NT2/D1 (cell line): Measurements from ENCODE around the gene DDX25.

ENCODE experiments used
- DNase-seq: peaks from one replicate; pipeline ENCODE4 v3.0.0-alpha.2; 2011; ENCODE audit warnings: low read depth, low spot score
- H3K27me3 ChIP-seq: 2 replicates; pipeline ENCODE4 v1.6.0; 2011; ENCODE audit warnings: mild to moderate bottlenecking; ENCODE audit not compliant: insufficient read length, insufficient read depth
- H3K36me3 ChIP-seq: 2 replicates; pipeline ENCODE4 v1.6.1; 2011; ENCODE audit warnings: mild to moderate bottlenecking, low read length, mixed read lengths; ENCODE audit not compliant: insufficient read depth, insufficient read length
- H3K4me1 ChIP-seq: 2 replicates; pipeline ENCODE4 v1.5.1; 2011; ENCODE audit not compliant: insufficient read depth, insufficient read length
- H3K4me3 ChIP-seq: 2 replicates; pipeline ENCODE4 v1.5.1; 2011; ENCODE audit warnings: low read depth; ENCODE audit not compliant: insufficient read length
- H3K9ac ChIP-seq: 2 replicates; pipeline ENCODE4 v1.6.0; 2011; ENCODE audit warnings: low read depth; ENCODE audit not compliant: insufficient read length
- H3K9me3 ChIP-seq: 2 replicates; pipeline ENCODE4 v1.5.1; 2011; ENCODE audit warnings: mild to moderate bottlenecking, low read length; ENCODE audit not compliant: insufficient read depth
- SUZ12 ChIP-seq: IDR thresholded peaks from 2 replicates; pipeline ENCODE4 v1.6.1; 2011; ENCODE audit not compliant: insufficient read length, insufficient read depth; ENCODE audit errors: extremely low read depth
- YY1 ChIP-seq: IDR thresholded peaks from 2 replicates; pipeline ENCODE4 v1.6.1; 2011; ENCODE audit not compliant: insufficient read length, insufficient read depth
- ZNF274 ChIP-seq: IDR thresholded peaks from 2 replicates; pipeline ENCODE4 v1.6.1; 2011; ENCODE audit warnings: mild to moderate bottlenecking, low read depth, low read length

DDX25 gene

GRCh38 chr11:125923633-125924032 is 19.3 kb downstream of the DDX25 start:
- Histone ChIP-seq H3K36me3 (no peaks in the 10 kb centered on the region), H3K4me3 (no peak overlapping the region), H3K9me3 (no peaks in the 10 kb centered on the region), H3K4me1 (peaks cover 4% of the 10 kb centered on the region), H3K27me3 (no peaks in the 10 kb centered on the region), H3K9ac (no peak overlapping the region)
- no peak for TF ChIP-seq SUZ12
- no peak for TF ChIP-seq YY1
- no peak for TF ChIP-seq ZNF274
- no peak for DNase-seq

GRCh38 chr11:125924384-125925007 is 20.2 kb downstream of the DDX25 start:
- Histone ChIP-seq H3K9ac (peak overlapping the region; percentile 32), H3K27me3 (no peaks in the 10 kb centered on the region), H3K36me3 (no peaks in the 10 kb centered on the region), H3K9me3 (no peaks in the 10 kb centered on the region), H3K4me1 (peaks cover 4% of the 10 kb centered on the region), H3K4me3 (no peak overlapping the region)
- no peak for DNase-seq
- no peak for TF ChIP-seq ZNF274
- no peak for TF ChIP-seq SUZ12
- no peak for TF ChIP-seq YY1

GRCh38 chr11:125925247-125925740 is 21.0 kb downstream of the DDX25 start:
- no peaks in the 10 kb centered on the region for H3K27me3 ChIP-seq
- H3K9ac ChIP-seq: no peak overlapping the region
- DNase-seq: no peak
- no peak overlapping the region for H3K4me3 ChIP-seq
- no peaks in the 10 kb centered on the region for H3K36me3 ChIP-seq
- TF ChIP-seq ZNF274: no peak
- TF ChIP-seq SUZ12: no peak
- TF ChIP-seq YY1: no peak
- no peaks in the 10 kb centered on the region for H3K9me3 ChIP-seq
- H3K4me1 ChIP-seq: peaks cover 4% of the 10 kb centered on the region

- H3K9ac ChIP-seq: no peak overlapping the region
- no peak for DNase-seq
- no peaks in the 10 kb centered on the region for H3K9me3 ChIP-seq
- no peak for TF ChIP-seq YY1
- no peak for TF ChIP-seq ZNF274
- TF ChIP-seq SUZ12: no peak
- no peaks in the 10 kb centered on the region for H3K27me3 ChIP-seq
- H3K4me1 ChIP-seq: peaks cover 4% of the 10 kb centered on the region
- H3K36me3 ChIP-seq: no peaks in the 10 kb centered on the region
- H3K4me3 ChIP-seq: no peak overlapping the region
Observed at GRCh38 chr11:125925804-125926203, 21.5 kb downstream of the DDX25 start.

GRCh38 chr11:125926682-125927081 is 22.4 kb downstream of the DDX25 start:
- H3K9me3 ChIP-seq: no peaks in the 10 kb centered on the region
- no peaks in the 10 kb centered on the region for H3K36me3 ChIP-seq
- no peaks in the 10 kb centered on the region for H3K27me3 ChIP-seq
- no peak overlapping the region for H3K4me3 ChIP-seq
- no peak overlapping the region for H3K9ac ChIP-seq
- no peak for DNase-seq
- no peak for TF ChIP-seq SUZ12
- TF ChIP-seq ZNF274: no peak
- no peak for TF ChIP-seq YY1
- peaks cover 4% of the 10 kb centered on the region for H3K4me1 ChIP-seq

GRCh38 chr11:125929445-125930075 is 25.3 kb downstream of the DDX25 start:
- no peak overlapping the region for H3K4me3 ChIP-seq
- no peaks in the 10 kb centered on the region for H3K36me3 ChIP-seq
- no peak for DNase-seq
- H3K9ac ChIP-seq: no peak overlapping the region
- H3K27me3 ChIP-seq: no peaks in the 10 kb centered on the region
- TF ChIP-seq YY1: no peak
- TF ChIP-seq SUZ12: no peak
- no peak for TF ChIP-seq ZNF274
- peaks cover 3% of the 10 kb centered on the region for H3K4me1 ChIP-seq
- H3K9me3 ChIP-seq: no peaks in the 10 kb centered on the region

- H3K4me1 ChIP-seq: peaks cover 2% of the 10 kb centered on the region
- no peak overlapping the region for H3K4me3 ChIP-seq
- DNase-seq: no peak
- TF ChIP-seq YY1 (no peak), SUZ12 (no peak), ZNF274 (no peak)
- H3K9me3 ChIP-seq: no peaks in the 10 kb centered on the region
- no peak overlapping the region for H3K9ac ChIP-seq
- no peaks in the 10 kb centered on the region for H3K36me3 ChIP-seq
- no peaks in the 10 kb centered on the region for H3K27me3 ChIP-seq
Observed at GRCh38 chr11:125930076-125930450, 25.8 kb downstream of the DDX25 start.

- no peaks in the 10 kb centered on the region for H3K4me1 ChIP-seq
- no peaks in the 10 kb centered on the region for H3K36me3 ChIP-seq
- no peak for TF ChIP-seq ZNF274
- H3K9ac ChIP-seq: no peak overlapping the region
- H3K9me3 ChIP-seq: no peaks in the 10 kb centered on the region
- no peak for DNase-seq
- H3K27me3 ChIP-seq: no peaks in the 10 kb centered on the region
- no peak overlapping the region for H3K4me3 ChIP-seq
Observed at GRCh38 chr11:125931116-125931515, 26.8 kb downstream of the DDX25 start.
